ENCODE measurements around the gene RCOR1.

Gene RCOR1

GRCh38 chr14:102591372-102591943 is 991 bp upstream of the RCOR1 start:
- Histone ChIP-seq H3K27ac (peak overlapping the region; percentile 88), H4K20me1 (ENCODE audit: insufficient read depth) (no peaks in the 10 kb centered on the region), H3K27me3 (ENCODE audit: insufficient read depth, low read depth) (no peaks in the 10 kb centered on the region), H3K36me3 (ENCODE audit: insufficient read depth) (no peaks in the 10 kb centered on the region), H3K79me2 (ENCODE audit: insufficient read depth, low read depth) (peaks cover 20% of the 10 kb centered on the region; the same call in 1 of the 2 replicates), H3K9ac (peak overlapping the region; percentile 89), H3K4me1 (ENCODE audit: low read depth, poor library complexity, severe bottlenecking) (peaks cover 21% of the 10 kb centered on the region), H3K4me2 (peak overlapping the region; percentile 92), H2AFZ (ENCODE audit: low read depth) (peak overlapping the region; percentile 74), H3K4me3 (IDR thresholded peaks at IDR 0.05; ENCODE audit: insufficient read depth, low read depth, low read length) (no peak overlapping the region)
- TF ChIP-seq CTCF (conservative IDR thresholded peaks at IDR 0.05; ENCODE audit: low read depth, low read length), result no peak

- no peaks in the 10 kb centered on the region for H3K36me3 ChIP-seq (ENCODE audit: insufficient read depth)
- H2AFZ ChIP-seq (ENCODE audit: low read depth), result no peak overlapping the region
- H3K27ac ChIP-seq, result peak overlapping the region; percentile 43
- peaks cover 21% of the 10 kb centered on the region; the same call in 1 of the 2 replicates for H3K79me2 ChIP-seq (ENCODE audit: insufficient read depth, low read depth)
- 0 out of 2 replicates have a peak overlapping the region, but pooled peaks have one; percentile 58 for H3K4me2 ChIP-seq
- no peaks in the 10 kb centered on the region for H4K20me1 ChIP-seq (ENCODE audit: insufficient read depth)
- H3K4me1 ChIP-seq (ENCODE audit: low read depth, poor library complexity, severe bottlenecking), result peaks cover 21% of the 10 kb centered on the region
- H3K27me3 ChIP-seq (ENCODE audit: insufficient read depth, low read depth), result no peaks in the 10 kb centered on the region
- H3K4me3 ChIP-seq (IDR thresholded peaks at IDR 0.05; ENCODE audit: insufficient read depth, low read depth, low read length), result no peak overlapping the region
- H3K9ac ChIP-seq, result peak overlapping the region; percentile 50; the same call in 1 of the 2 replicates
- TF ChIP-seq CTCF (conservative IDR thresholded peaks at IDR 0.05; ENCODE audit: low read depth, low read length), result no peak
These were observed 263 bp downstream of the RCOR1 start for GRCh38 chr14:102592763-102593060.

GRCh38 chr14:102593061-102593824 is 794 bp downstream of the RCOR1 start:
- peaks cover 21% of the 10 kb centered on the region for H3K4me1 ChIP-seq (ENCODE audit: low read depth, poor library complexity, severe bottlenecking)
- no peak for TF ChIP-seq CTCF (conservative IDR thresholded peaks at IDR 0.05; ENCODE audit: low read depth, low read length)
- peaks cover 21% of the 10 kb centered on the region; the same call in 1 of the 2 replicates for H3K79me2 ChIP-seq (ENCODE audit: insufficient read depth, low read depth)
- peak overlapping the region; percentile 50; the same call in 1 of the 2 replicates for H3K9ac ChIP-seq
- no peaks in the 10 kb centered on the region for H3K36me3 ChIP-seq (ENCODE audit: insufficient read depth)
- H2AFZ ChIP-seq (ENCODE audit: low read depth), result peak overlapping the region; percentile 49; the same call in 1 of the 2 replicates
- peak overlapping the region; percentile 36; the same call in 1 of the 2 replicates for H3K27ac ChIP-seq
- H3K27me3 ChIP-seq (ENCODE audit: insufficient read depth, low read depth), result no peaks in the 10 kb centered on the region
- peak overlapping the region; percentile 58 for H3K4me2 ChIP-seq
- no peaks in the 10 kb centered on the region for H4K20me1 ChIP-seq (ENCODE audit: insufficient read depth)
- no peak overlapping the region for H3K4me3 ChIP-seq (IDR thresholded peaks at IDR 0.05; ENCODE audit: insufficient read depth, low read depth, low read length)

DNA sequence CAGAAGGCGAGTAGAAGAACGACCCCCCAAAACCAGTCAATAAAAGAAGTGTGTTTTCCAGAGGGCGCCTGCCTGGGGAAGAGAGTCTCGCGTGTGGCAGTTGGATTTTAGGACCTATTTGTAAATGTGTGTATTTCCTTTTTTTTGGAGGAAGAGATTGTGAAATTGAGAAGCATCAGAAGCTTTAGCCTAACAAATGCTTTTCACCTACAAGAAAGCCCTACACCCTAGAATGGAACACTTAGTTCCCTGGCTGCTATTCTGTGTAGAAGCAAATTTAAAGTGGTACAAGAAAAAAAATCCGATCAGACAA is 1.3 kb downstream of the RCOR1 start:
- Histone ChIP-seq H4K20me1 (ENCODE audit: insufficient read depth) (no peaks in the 10 kb centered on the region), H3K27ac (no peak overlapping the region), H2AFZ (ENCODE audit: low read depth) (0 out of 2 replicates have a peak overlapping the region, but pooled peaks have one; percentile 49), H3K27me3 (ENCODE audit: insufficient read depth, low read depth) (no peaks in the 10 kb centered on the region), H3K36me3 (ENCODE audit: insufficient read depth) (no peaks in the 10 kb centered on the region), H3K4me2 (peak overlapping the region; percentile 58), H3K79me2 (ENCODE audit: insufficient read depth, low read depth) (peaks cover 25% of the 10 kb centered on the region; the same call in 1 of the 2 replicates), H3K4me3 (IDR thresholded peaks at IDR 0.05; ENCODE audit: insufficient read depth, low read depth, low read length) (no peak overlapping the region), H3K9ac (peak overlapping the region; percentile 50; the same call in 1 of the 2 replicates), H3K4me1 (ENCODE audit: low read depth, poor library complexity, severe bottlenecking) (peaks cover 21% of the 10 kb centered on the region)
- TF ChIP-seq CTCF (conservative IDR thresholded peaks at IDR 0.05; ENCODE audit: low read depth, low read length), result no peak

Data from KMS-11 (cell line).